Esophagus squamous epithelium (tissue), 5 donors: ENCODE measurements around the gene ANXA11. TPM values are rescaled to one million over a fixed set of nuclear protein-coding genes. Genes with fewer than 3 reads are reported as not detected.

ENCODE experiments used
- DNase-seq: peaks from one replicate; lab custom pipeline; 2025; lab: John Stamatoyannopoulos, UW
- H3K27ac ChIP-seq, 4 donors: fragments of 200-600 bp; sonication (generic); one replicate each; pipeline ENCODE4 v1.5.1; 2016 to 2019; ENCODE audit warnings: mild to moderate bottlenecking in 1 of 4
- H3K27me3 ChIP-seq, 4 donors: fragments of 200-600 bp; sonication (generic); 1 replicate in 3 of 4; 2 replicates in 1 of 4; pipeline versions ENCODE4 v1.5.1 to v1.6.0; 2017 to 2021; ENCODE audit warnings: antibody characterized with exemption in 1 of 4
- H3K36me3 ChIP-seq, 3 donors: fragments of 200-600 bp; sonication (generic); one replicate each; pipeline ENCODE4 v1.5.1; 2016 to 2019
- H3K4me1 ChIP-seq, 3 donors: fragments of 200-600 bp; sonication (generic); one replicate each; pipeline ENCODE4 v1.5.1; 2017 to 2019
- H3K4me3 ChIP-seq, 4 donors: fragments of 200-600 bp; sonication (generic); 1 replicate in 3 of 4; 2 replicates in 1 of 4; pipeline ENCODE4 v1.5.1; 2016 to 2019; ENCODE audit warnings: mild to moderate bottlenecking in 2 of 4, moderate library complexity in 1 of 4
- H3K9me3 ChIP-seq, 3 donors: fragments of 200-600 bp; sonication (generic); one replicate each; pipeline ENCODE4 v1.5.1; 2016 to 2019
- CTCF ChIP-seq, 6 experiments: fragments of 450-650 bp in 4 of 6; fragments of 200-600 bp in 2 of 6; sonication (generic) in 2 of 6; IDR thresholded peaks; one replicate each; pipeline ENCODE4 v1.5.1; 2016 to 2019; ENCODE audit warnings: antibody characterized with exemption in 6 of 6, mild to moderate bottlenecking in 4 of 6, moderate library complexity in 4 of 6
- POLR2A ChIP-seq, 4 donors: fragments of 450-650 bp; IDR thresholded peaks; one replicate each; pipeline ENCODE4 v1.6.1; 2017; ENCODE audit warnings: antibody characterized with exemption in 4 of 4, mild to moderate bottlenecking in 4 of 4, moderate library complexity in 3 of 4
- WGBS, 2 donors: methylation state at CpG; one replicate each; pipeline ENCODE4 v1.1.5; 2018; 5-methylcytosine and 5-hydroxymethylcytosine counted together
- intact Hi-C: fragments of 100-400 bp; cut with DNase I; formaldehyde crosslinking; loops from one replicate; pipeline ENCODE4 v1.15.0; 2022
- total RNA-seq, 4 donors: library from RNA; depleted of rRNA; stranded (reverse); fragments of >200 nt; gene quantifications; one replicate each; pipeline ENCODE4 v1.1.0, GENCODE V29; 2016
- donor health status: DM: yes; HTN: yes; CAD: no.

The ANXA11 gene
- total RNA-seq, 4 donors from 2014 or later = 131 to 243 (median 163) TPM

GRCh38 chr10:80168162-80168511 is 37.2 kb downstream of the ANXA11 start:
- Histone ChIP-seq H3K4me3 (no peak overlapping the region), H3K36me3 (peaks cover 3 to 99% (median 8%) of the 10 kb centered on the region in 3 donors), H3K27me3 (no peaks in the 10 kb centered on the region), H3K9me3 (no peaks in the 10 kb centered on the region), H3K27ac (peak overlapping the region in 3 of 4 donors; percentile 35 to 76 (median 71)), H3K4me1 (peaks cover 36 to 100% (median 85%) of the 10 kb centered on the region in 3 donors)
- intact Hi-C loops = no loop called here
- no peak for DNase-seq
- 63 to 65% methylated on average over 5 to 6 of the region's 7 CpGs for WGBS, 2 donors
- no peak for TF ChIP-seq POLR2A (IDR thresholded peaks at IDR 0.05)
- no peak for TF ChIP-seq CTCF (IDR thresholded peaks at IDR 0.05)

- Histone ChIP-seq H3K4me1 (peaks cover 32 to 100% (median 85%) of the 10 kb centered on the region in 3 donors), H3K4me3 (no peak overlapping the region), H3K36me3 (peaks cover 3 to 99% (median 9%) of the 10 kb centered on the region in 3 donors), H3K9me3 (no peaks in the 10 kb centered on the region), H3K27ac (peak overlapping the region in 3 of 4 donors; percentile 68 to 76 (median 71)), H3K27me3 (no peaks in the 10 kb centered on the region)
- intact Hi-C loops = no loop called here
- TF ChIP-seq POLR2A (IDR thresholded peaks at IDR 0.05) = no peak
- no peak for TF ChIP-seq CTCF (IDR thresholded peaks at IDR 0.05)
- 49 to 67% methylated on average over 3 to 6 of the region's 8 CpGs for WGBS, 2 donors
- no peak for DNase-seq
Observed at GRCh38 chr10:80167471-80168161, 37.7 kb downstream of the ANXA11 start.

GRCh38 chr10:80166581-80167470 is 38.5 kb downstream of the ANXA11 start:
- H3K9me3 ChIP-seq = no peaks in the 10 kb centered on the region
- peak overlapping the region; percentile 67 to 76 (median 70) for H3K27ac ChIP-seq
- intact Hi-C loops = no loop called here
- no peaks in the 10 kb centered on the region for H3K27me3 ChIP-seq
- WGBS, 2 donors = 91 to 98% methylated on average over 7 to 8 of the region's 28 CpGs
- no peak for TF ChIP-seq CTCF (IDR thresholded peaks at IDR 0.05)
- TF ChIP-seq POLR2A (IDR thresholded peaks at IDR 0.05) = no peak
- no peak overlapping the region for H3K4me3 ChIP-seq
- peaks cover 29 to 97% (median 85%) of the 10 kb centered on the region in 3 donors for H3K4me1 ChIP-seq
- H3K36me3 ChIP-seq = peaks cover 11 to 99% (median 17%) of the 10 kb centered on the region in 3 donors
- no peak for DNase-seq

GRCh38 chr10:80165173-80165572 is 40.2 kb downstream of the ANXA11 start:
- H3K4me3 ChIP-seq = no peak overlapping the region
- no peaks in the 10 kb centered on the region for H3K27me3 ChIP-seq
- H3K9me3 ChIP-seq = no peaks in the 10 kb centered on the region
- no CpG with 5 or more reads among the region's 7 CpGs for WGBS, 2 donors
- peak overlapping the region; percentile 67 to 76 (median 70) for H3K27ac ChIP-seq
- intact Hi-C loops = no loop called here
- DNase-seq = no peak
- peaks cover 29 to 88% (median 70%) of the 10 kb centered on the region in 3 donors for H3K4me1 ChIP-seq
- TF ChIP-seq CTCF (IDR thresholded peaks at IDR 0.05) = peak in 4 of 6 experiments; percentile 14 to 50 (median 24)
- no peak for TF ChIP-seq POLR2A (IDR thresholded peaks at IDR 0.05)
- peaks cover 16 to 99% (median 23%) of the 10 kb centered on the region in 3 donors for H3K36me3 ChIP-seq
